H1 (cell line): ENCODE results near the gene NUBP1. TPM values are rescaled to one million over a fixed set of nuclear protein-coding genes. Genes with fewer than 3 reads are reported as not detected.

ENCODE experiments used
- ASH2L ChIP-seq: fragments of 200-600, 300-600 bp; sonication (generic); IDR thresholded peaks from one replicate; pipeline ENCODE4 v1.7.1; 2017; ENCODE audit warnings: low read length
- EGR1 ChIP-seq: IDR thresholded peaks from 2 replicates; pipeline ENCODE4 v1.6.1; 2011; ENCODE audit warnings: low read depth, low read length, borderline replicate concordance
- RAD21 ChIP-seq, 2 experiments: IDR thresholded peaks in 1 of 2; conservative IDR thresholded peaks in 1 of 2; 2 replicates each; pipeline ENCODE4 v1.6.1; 2011; ENCODE audit warnings: low read depth in 2 of 2, low read length in 2 of 2, improper control_type of control experiment in 1 of 2, inconsistent platforms in 1 of 2, mild to moderate bottlenecking in 1 of 2, moderate library complexity in 1 of 2
- TAF7 ChIP-seq: optimal IDR thresholded peaks from 2 replicates; pipeline ENCODE3; 2011; ENCODE audit warnings: low read depth, mild to moderate bottlenecking, inconsistent platforms, low read length, moderate library complexity, borderline replicate concordance
- TCF12 ChIP-seq: IDR thresholded peaks from 2 replicates; pipeline ENCODE4 v1.6.1; 2011; ENCODE audit warnings: low read depth, mild to moderate bottlenecking, low read length
- polyA plus RNA-seq, 7 experiments: library from polyadenylated mRNA; depleted of rRNA in 3 of 7; stranded (reverse) in 5 of 7; unstranded in 2 of 7; fragments of >200 nt in 5 of 7; fragments of 200-250 nt in 2 of 7; gene quantifications; 1 replicate in 5 of 7; 2 replicates in 1 of 7; 4 replicates in 1 of 7; pipeline versions ENCODE4 v1.2.1 to v1.2.3, GENCODE V29; 2011 to 2013; ENCODE audit warnings: missing spikeins in 2 of 7, mixed read lengths in 2 of 7
- total RNA-seq: library from RNA; stranded (reverse); fragmentation: NEBNext Ultra II Directional; extraction: Animal tissue kit (Norgen Biotek cat#: 25700); gene quantifications from 2 replicates; pipeline ENCODE4 v1.2.1, GENCODE V29; 2021
- TF ChIP-seq, protein P1 (sequence below): fragments of 300-600 bp; sonication (generic); IDR thresholded peaks from 2 replicates; pipeline ENCODE4 v1.7.1; 2012; ENCODE audit warnings: low read length, moderate library complexity, mild to moderate bottlenecking, inconsistent platforms; ENCODE audit not compliant: insufficient replicate concordance

Gene NUBP1
- total and polyA plus RNA-seq, 2 of the 8 experiments (the other 6 are each of a cell fraction or from before 2014, with no cell fraction given): 28.2 to 32.2 TPM

DNA sequence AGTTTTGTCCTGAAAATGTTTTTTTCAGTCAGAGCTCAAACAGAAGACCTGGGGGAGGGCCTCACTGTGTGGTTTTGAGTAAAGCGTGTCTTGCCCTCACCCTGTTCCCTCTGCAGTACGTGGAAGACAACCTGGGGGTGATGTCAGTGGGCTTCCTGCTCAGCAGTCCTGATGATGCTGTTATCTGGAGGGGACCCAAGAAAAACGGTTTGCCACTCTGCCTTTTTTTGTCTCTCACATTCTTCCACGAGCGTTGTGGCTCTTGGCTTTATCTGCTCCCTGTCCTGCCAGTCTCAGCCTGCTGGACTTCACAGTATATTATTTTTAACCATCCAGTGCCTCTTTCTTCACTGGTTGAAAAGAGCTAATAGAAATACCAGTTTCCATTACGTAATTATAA lies 12.9 kb downstream of the NUBP1 start (continued):
- TF ChIP-seq, protein P1, sequence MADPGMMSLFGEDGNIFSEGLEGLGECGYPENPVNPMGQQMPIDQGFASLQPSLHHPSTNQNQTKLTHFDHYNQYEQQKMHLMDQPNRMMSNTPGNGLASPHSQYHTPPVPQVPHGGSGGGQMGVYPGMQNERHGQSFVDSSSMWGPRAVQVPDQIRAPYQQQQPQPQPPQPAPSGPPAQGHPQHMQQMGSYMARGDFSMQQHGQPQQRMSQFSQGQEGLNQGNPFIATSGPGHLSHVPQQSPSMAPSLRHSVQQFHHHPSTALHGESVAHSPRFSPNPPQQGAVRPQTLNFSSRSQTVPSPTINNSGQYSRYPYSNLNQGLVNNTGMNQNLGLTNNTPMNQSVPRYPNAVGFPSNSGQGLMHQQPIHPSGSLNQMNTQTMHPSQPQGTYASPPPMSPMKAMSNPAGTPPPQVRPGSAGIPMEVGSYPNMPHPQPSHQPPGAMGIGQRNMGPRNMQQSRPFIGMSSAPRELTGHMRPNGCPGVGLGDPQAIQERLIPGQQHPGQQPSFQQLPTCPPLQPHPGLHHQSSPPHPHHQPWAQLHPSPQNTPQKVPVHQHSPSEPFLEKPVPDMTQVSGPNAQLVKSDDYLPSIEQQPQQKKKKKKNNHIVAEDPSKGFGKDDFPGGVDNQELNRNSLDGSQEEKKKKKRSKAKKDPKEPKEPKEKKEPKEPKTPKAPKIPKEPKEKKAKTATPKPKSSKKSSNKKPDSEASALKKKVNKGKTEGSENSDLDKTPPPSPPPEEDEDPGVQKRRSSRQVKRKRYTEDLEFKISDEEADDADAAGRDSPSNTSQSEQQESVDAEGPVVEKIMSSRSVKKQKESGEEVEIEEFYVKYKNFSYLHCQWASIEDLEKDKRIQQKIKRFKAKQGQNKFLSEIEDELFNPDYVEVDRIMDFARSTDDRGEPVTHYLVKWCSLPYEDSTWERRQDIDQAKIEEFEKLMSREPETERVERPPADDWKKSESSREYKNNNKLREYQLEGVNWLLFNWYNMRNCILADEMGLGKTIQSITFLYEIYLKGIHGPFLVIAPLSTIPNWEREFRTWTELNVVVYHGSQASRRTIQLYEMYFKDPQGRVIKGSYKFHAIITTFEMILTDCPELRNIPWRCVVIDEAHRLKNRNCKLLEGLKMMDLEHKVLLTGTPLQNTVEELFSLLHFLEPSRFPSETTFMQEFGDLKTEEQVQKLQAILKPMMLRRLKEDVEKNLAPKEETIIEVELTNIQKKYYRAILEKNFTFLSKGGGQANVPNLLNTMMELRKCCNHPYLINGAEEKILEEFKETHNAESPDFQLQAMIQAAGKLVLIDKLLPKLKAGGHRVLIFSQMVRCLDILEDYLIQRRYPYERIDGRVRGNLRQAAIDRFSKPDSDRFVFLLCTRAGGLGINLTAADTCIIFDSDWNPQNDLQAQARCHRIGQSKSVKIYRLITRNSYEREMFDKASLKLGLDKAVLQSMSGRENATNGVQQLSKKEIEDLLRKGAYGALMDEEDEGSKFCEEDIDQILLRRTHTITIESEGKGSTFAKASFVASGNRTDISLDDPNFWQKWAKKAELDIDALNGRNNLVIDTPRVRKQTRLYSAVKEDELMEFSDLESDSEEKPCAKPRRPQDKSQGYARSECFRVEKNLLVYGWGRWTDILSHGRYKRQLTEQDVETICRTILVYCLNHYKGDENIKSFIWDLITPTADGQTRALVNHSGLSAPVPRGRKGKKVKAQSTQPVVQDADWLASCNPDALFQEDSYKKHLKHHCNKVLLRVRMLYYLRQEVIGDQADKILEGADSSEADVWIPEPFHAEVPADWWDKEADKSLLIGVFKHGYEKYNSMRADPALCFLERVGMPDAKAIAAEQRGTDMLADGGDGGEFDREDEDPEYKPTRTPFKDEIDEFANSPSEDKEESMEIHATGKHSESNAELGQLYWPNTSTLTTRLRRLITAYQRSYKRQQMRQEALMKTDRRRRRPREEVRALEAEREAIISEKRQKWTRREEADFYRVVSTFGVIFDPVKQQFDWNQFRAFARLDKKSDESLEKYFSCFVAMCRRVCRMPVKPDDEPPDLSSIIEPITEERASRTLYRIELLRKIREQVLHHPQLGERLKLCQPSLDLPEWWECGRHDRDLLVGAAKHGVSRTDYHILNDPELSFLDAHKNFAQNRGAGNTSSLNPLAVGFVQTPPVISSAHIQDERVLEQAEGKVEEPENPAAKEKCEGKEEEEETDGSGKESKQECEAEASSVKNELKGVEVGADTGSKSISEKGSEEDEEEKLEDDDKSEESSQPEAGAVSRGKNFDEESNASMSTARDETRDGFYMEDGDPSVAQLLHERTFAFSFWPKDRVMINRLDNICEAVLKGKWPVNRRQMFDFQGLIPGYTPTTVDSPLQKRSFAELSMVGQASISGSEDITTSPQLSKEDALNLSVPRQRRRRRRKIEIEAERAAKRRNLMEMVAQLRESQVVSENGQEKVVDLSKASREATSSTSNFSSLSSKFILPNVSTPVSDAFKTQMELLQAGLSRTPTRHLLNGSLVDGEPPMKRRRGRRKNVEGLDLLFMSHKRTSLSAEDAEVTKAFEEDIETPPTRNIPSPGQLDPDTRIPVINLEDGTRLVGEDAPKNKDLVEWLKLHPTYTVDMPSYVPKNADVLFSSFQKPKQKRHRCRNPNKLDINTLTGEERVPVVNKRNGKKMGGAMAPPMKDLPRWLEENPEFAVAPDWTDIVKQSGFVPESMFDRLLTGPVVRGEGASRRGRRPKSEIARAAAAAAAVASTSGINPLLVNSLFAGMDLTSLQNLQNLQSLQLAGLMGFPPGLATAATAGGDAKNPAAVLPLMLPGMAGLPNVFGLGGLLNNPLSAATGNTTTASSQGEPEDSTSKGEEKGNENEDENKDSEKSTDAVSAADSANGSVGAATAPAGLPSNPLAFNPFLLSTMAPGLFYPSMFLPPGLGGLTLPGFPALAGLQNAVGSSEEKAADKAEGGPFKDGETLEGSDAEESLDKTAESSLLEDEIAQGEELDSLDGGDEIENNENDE: no peak
- no peak for TF ChIP-seq TAF7
- no peak for TF ChIP-seq TCF12
- TF ChIP-seq RAD21 (IDR thresholded peaks at IDR 0.05 in 1 of 2, conservative IDR thresholded peaks at IDR 0.05 in 1 of 2; ENCODE audit: low read depth in 2 of 2, low read length in 2 of 2): no peak
- TF ChIP-seq ASH2L: no peak
- TF ChIP-seq EGR1: no peak
